M059J (cell line): ENCODE results near the gene TMEM225. TPM values are rescaled to one million over a fixed set of nuclear protein-coding genes. Genes with fewer than 3 reads are reported as not detected.

Experiments
- total RNA-seq: library from RNA; depleted of rRNA; stranded (reverse); fragments of >200 nt; shearing (Covaris generic); gene quantifications from 2 replicates; pipeline ENCODE4 v1.2.3, GENCODE V29; 2014; rRNA removed

The TMEM225 gene
- total RNA-seq, 1 experiment from 2014 or later = not detected

Other genes with a start within 250 kb of the TMEM225 start
- 0.20 TPM in 1 of 2 replicates, not detected in the other for gene SCN3B, start 231.0 kb downstream of the TMEM225 start, total RNA-seq
- 5.9 and 7.3 TPM in 2 replicates for gene ZNF202, start 144.0 kb downstream of the TMEM225 start, total RNA-seq
- gene OR6X1, start 131.2 kb downstream of the TMEM225 start, total RNA-seq = not detected in 2 replicates
- not detected in 2 replicates for gene OR6M1, start 79.3 kb downstream of the TMEM225 start, total RNA-seq
- not detected in 2 replicates for gene OR8D4, start 16.5 kb upstream of the TMEM225 start, total RNA-seq
- not detected in 2 replicates for gene OR4D5, start 53.9 kb upstream of the TMEM225 start, total RNA-seq
- not detected in 2 replicates for gene OR6T1, start 58.2 kb upstream of the TMEM225 start, total RNA-seq
- not detected in 2 replicates for gene OR10S1, start 92.1 kb upstream of the TMEM225 start, total RNA-seq
- not detected in 2 replicates for gene OR10G6, start 109.5 kb upstream of the TMEM225 start, total RNA-seq
- not detected in 2 replicates for gene OR10G4, start 127.3 kb upstream of the TMEM225 start, total RNA-seq
- gene OR10G9, start 137.3 kb upstream of the TMEM225 start, total RNA-seq = not detected in 2 replicates
- not detected in 2 replicates for gene OR10G8, start 141.1 kb upstream of the TMEM225 start, total RNA-seq
- not detected in 2 replicates for gene OR10G7, start 155.7 kb upstream of the TMEM225 start, total RNA-seq
- gene VWA5A, start 229.8 kb upstream of the TMEM225 start, total RNA-seq = 3.3 and 4.3 TPM in 2 replicates